ENCODE data around the gene BLVRB.
A peak's percentile ranks its signal among the peaks of the same experiment; 100 is the strongest.
"Not testable (repeated sequence)": the region's sequence is repeated elsewhere in the genome, so short reads cannot be mapped to it uniquely, and the experiment has no call there.

Gene BLVRB

DNA sequence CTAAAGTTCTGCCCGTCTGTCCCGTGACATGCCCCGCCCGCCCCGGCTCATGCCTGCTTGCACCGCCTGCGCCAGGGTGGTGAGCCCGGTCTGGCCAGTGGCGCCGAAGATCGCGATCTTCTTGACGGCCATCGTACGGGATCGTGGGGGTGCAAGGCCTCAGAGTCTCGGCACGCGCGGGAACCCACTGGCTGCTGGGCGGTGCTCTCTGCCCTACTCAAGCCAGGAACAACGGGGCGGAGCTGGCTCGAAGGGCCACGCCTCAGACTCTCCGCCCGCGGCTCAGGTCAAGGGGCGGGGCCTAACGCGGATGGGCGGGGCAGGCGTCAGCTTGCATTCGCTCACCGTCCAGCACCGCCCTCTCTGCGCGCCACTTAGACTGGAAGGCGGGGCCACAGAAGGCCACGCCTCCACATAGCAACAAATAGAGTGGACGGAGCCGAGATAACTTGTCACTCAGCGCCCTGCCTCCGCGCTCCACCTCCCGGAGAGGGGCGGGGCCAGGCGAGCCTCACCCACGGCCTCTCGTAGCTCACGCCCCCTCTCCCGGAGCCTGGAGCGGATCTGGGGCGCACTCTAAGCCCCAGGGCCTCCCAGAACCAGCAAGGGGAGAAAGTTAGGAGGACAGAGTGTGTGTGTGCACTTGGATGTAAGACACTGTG lies at the start of gene BLVRB:
Gene BLVRB, minus strand, starts transcription at position 189 of the 662 bp plus-strand sequence. Its CDS starts 57 bp downstream, at position 132.
- DNase-seq (ENCODE audit: low spot score), result peak; percentile 99

DNA sequence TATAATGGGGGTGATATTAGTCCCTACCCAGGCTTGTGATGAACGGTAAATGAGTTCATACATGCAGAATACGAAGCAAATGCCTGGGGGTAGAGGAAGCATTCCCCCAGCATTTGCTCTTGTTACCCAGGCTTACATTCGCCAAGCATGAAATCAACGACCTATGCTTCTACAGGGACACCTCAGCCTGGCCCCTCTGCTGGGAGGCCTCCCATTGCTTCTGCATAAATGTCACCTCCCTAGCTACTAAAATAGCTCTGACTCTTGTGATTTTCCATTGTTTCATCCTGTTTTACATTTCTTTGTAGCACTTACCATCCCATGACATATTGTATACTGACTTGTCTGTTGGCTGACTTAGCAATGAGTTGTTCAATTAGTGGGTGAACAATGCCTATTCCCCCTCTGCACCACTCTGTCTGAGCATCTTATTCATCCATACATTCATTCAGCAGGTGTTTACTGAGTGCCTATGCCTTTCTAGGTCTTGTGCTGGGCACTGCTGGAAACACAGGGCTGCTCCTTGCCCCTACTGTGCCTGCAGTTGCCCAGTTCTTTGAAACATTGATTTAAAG lies 48.3 kb upstream of the BLVRB start:
- DNase-seq (ENCODE audit: low spot score), result no peak

DNA sequence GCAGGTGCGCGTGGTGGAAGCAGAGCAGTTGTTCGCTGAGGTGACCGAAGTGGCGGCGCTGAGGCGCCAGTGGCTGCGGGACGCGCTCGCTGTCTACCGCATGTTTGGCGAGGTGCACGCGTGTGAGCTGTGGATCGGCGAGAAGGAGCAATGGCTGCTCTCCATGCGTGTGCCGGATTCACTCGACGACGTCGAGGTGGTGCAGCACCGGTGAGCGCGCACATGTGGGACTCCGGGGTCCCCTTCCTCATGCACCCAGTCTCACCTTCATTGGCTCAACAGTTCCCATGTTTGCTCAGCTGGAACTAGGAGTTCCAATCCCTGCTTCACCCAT lies 47.8 kb upstream of the BLVRB start:
- no peak for DNase-seq (ENCODE audit: low spot score)

DNA sequence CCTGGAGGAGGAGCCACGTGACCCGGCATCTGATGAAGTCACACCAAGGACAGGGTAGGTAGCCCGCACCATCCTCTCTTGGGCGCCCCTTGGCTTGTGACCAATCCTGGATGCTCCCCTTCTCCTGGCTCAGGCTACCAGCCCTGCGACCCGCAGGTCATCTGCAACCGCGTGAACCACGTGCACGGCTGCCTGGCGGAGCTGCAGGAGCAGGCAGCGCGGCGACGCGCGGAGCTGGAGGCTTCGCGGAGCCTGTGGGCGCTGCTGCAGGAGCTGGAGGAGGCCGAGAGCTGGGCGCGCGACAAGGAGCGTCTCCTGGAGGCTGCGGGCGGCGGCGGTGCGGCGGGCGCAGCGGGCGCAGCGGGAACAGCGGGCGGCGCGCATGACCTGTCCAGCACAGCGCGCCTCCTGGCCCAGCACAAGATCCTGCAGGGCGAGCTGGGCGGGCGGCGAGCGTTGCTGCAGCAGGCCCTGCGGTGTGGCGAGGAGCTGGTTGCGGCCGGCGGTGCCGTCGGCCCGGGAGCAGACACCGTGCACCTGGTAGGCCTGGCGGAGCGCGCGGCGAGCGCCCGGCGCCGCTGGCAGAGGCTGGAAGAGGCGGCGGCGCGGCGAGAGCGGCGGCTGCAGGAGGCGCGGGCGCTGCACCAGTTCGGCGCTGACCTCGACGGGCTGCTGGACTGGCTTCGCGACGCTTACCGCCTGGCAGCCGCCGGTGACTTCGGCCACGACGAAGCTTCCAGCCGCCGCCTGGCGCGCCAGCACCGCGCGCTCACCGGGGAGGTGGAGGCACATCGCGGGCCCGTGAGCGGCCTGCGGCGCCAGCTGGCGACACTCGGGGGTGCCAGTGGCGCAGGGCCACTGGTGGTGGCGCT lies 47.2 kb upstream of the BLVRB start:
- DNase-seq (ENCODE audit: low spot score), result no peak

DNA sequence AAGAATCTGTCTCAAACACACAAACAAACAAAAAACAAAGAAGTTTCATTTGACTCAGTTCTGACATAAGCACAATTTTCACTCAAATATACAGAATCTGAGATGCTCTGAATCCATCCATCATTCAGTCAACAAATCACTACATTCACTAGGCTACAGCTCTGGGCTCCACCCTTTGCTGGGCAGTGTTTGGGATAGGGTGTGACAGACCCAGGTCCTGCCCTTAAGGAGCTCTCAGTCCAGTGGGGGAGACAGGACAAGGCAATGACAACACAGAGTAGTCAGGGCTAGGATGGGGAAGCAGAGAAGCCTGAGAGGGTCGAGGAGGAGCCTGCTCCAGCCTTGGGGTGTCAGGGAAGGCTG lies 46.5 kb upstream of the BLVRB start:
- no peak for DNase-seq (ENCODE audit: low spot score)

DNA sequence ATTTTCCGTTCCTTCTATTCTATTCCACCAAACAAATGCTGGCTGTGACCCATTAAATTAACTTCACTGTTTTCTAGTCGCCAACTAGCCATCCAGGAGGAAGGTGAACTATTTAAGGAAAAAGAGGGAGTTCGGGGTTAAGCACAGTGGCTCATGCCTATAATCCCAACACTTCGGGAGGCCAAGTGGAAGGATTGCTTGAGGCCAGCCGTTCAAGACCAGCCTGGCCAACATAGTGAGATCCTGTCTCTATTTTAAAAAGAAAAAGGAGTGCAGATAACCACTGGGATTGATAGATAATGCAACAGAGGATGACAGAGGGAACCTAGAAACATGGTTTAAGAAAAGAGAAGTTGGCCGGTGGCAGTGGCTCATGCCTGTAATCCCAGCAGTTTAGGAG lies 45.9 kb upstream of the BLVRB start:
- DNase-seq (ENCODE audit: low spot score), result no peak

DNA sequence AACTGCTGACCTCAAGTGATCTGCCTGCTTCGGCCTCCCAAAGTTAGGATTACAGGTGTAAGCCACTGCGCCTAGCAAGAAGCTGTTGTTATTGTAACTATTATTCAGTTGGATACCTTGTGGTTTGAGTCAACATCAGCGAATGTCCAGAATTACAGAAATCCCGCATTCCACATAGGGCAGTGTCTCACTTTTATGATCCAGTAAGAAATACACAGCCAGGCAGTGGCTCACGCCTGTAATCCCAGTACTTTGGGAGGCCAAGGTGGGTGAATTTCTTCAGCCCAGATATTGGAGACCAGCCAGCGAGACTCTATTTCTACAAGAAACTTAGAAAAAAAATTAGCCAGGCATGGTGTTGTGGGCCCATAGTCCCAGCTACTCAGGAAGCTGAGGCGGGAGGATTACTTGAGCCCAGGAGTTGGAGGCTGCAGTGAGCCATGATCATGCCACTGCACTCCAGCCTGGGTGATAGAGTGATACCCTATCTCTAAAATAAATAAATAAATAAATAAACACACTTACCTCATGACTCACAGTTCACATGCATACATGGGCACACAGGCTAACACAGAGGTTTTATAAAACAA lies 45.1 kb upstream of the BLVRB start:
- no peak for DNase-seq (ENCODE audit: low spot score)

DNA sequence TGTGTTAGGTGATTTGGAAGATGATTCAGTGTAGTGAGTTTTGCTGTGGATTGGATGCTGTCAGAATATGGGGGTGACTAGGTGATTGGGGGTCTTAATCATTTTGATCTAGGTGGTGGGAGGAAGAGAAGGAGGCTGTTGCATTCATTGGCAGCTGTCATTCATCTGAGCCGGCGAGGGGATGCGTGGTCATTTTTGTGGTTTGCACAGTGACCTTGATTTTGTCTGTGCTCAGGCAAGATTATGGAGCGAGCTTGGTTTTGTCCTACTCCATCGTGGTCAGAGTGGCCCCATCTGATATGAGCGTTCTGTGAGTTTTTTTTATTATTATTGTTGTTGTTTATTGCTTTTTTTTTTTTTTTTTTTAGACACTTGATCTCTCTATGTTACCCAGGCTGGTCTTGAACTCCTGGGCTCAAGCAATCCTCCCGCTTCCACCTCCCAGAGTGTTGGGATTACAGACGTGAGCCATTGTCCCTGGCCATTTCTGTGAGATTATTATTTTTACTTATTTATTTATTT lies 43.3 kb upstream of the BLVRB start:
- DNase-seq (ENCODE audit: low spot score), result no peak

DNA sequence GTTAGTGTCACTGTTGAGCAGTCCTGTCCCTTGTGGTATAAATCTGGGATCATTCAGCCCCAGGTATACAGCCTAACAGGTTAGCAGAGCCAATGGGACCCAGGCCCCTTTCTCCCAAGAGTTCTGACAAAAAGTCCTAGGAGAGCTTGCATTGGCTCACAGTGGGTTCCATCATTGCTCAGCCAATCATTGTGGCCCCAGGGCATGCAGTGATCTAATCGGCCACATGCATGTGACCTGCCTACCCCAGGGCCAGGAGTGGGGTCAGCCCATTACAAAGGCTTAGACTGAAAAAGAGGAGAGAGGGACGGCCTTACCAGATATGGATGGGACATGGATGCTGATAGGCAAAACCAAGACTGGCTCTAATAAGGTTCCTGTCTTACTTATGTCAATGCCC lies 42.3 kb upstream of the BLVRB start:
- no peak for DNase-seq (ENCODE audit: low spot score)

DNA sequence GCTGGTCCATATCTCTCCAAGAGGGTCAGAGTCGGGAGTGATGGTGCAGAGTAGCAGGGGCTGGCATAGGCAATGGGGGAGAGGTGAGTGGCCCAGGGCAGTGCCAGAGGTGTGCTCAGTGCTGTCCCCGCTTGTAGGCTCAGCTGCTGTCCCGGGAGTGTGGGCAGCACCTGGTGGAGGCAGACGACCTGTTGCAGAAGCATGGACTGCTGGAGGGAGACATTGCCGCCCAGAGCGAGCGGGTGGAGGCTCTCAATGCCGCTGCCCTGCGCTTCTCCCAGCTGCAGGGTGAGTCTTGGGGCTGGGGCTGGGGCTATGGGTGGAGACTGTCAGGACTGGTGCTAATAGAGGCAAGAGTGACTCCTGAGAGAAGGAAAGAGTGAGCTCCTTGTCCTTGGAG lies 40.6 kb upstream of the BLVRB start:
- DNase-seq (ENCODE audit: low spot score), result no peak

DNA sequence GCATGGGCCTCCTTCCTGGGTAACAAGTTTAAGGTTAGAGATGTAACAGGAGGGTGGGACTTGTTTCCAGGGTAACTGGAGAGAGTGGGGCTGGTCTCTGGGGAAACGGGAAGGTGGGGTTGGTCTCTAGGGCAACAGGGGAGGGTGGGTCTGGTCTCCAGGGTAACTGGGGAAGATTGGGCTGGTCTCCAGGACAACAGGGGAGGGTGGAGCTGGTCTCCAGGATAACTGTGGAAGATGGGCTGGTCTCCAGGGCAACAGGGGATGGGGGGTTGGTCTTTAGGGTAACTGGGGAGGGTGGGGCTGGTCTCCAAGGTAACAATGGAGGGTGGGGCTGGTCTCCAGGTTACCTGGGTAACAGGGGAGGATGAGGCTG lies 37.8 kb upstream of the BLVRB start:
- no peak for DNase-seq (ENCODE audit: low spot score)

DNA sequence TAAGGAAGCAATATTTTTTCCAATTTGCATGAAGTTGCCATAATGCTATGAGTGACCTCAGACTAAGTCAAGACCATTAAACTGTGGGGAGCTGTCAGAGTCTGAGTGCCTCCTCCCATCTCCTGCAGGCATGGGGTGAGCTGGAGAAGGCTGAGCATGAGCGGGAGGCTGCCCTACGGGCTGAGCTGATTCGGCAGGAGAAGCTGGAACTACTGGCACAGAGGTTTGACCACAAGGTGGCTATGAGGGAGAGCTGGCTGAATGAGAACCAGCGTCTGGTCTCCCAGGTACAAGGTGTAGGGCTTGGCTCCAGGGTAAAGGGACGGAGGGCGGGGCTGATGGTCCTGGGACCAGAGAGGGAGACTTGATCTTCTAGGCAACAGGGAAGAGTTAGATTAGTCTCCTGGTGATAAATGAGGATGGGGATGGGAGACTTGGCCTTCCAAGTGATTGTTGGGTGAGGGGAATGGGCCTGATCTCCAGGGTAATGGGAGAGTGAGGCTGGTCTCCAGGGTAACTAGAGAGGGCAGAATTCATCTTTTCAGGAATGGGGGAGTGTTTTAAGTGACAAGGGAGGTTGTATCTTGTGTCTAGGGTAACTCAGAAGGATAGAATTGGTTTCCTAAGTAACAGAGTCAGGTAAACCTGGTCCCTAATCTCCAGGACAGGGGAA lies 37.2 kb upstream of the BLVRB start:
- DNase-seq (ENCODE audit: low spot score), result no peak

DNA sequence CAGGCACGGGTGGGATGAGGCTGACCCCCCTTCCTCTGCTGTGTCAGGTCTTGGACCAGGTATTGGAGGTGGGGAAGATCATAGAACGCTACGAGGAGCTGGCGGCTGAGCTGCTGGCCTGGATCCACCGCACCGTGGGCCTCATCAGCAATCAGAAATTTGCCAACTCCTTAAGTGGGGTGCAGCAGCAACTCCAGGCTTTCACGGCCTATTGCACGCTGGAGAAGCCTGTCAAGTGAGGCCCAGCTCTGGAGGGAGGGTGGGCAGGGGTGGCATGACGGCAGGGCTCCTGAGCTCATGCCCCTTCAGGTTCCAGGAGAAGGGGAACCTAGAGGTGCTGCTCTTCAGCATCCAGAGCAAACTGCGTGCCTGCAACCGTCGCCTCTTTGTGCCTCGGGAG lies 36.5 kb upstream of the BLVRB start:
- DNase-seq (ENCODE audit: low spot score), result no peak

DNA sequence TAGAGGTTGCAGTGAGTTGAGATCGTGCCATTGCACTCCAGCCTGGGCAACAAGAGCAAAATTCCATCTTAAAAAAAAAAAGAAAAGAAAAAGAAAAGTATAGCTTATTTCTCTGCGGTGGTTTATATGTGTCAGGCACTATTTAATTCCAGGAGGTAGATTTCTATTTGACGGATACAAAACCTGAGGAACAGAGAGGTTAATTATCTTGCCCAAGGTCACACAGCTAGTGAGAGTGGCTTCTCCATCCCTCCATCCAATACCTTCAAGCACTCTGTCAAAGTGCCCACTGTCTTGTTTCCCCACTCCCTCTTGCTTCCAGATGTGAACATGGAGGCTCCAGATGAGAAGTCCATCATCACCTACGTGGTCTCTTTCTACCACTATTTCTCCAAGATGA lies 36.1 kb upstream of the BLVRB start:
- no peak for DNase-seq (ENCODE audit: low spot score)

DNA sequence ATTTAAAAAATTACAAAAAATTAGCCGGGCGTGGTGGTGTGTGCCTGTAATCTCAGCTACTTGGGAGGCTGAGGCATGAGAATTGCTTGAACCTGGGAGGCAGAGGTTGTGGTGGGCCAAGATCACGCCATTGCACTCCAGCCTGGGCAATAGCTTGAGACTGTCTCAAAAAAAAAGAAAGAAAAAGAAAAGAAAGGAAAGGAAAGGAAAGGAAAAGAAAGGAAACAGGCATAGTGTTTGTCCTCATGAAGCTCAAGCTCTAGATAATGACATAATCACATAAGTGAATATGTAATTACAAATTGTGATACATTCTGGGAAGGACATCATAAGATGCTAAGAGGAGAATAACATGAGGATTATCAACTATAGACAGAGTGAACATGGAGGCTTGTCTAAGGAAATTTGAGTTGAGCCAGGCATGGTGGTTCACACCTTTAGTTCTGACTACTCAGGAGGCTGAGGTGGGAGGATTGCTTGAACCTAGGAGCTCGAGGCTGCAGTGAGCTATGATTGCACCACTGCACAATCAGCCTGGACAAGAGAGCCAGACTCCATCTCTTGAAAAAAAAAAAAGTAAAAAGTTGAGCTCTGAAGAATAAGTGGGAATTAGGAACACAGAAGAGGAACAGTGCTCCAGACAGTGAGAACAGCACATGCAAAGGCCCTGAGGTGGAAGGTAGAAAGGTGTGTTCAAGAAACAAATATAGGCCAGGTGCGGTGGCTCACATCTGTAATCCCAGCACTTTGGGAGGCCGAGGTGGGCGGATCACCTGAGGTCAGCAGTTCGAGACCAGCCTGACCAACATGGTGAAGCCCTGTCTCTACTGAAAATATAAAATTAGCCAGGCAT lies 35.4 kb upstream of the BLVRB start:
- not testable (repeated sequence) for DNase-seq (ENCODE audit: low spot score)

DNA sequence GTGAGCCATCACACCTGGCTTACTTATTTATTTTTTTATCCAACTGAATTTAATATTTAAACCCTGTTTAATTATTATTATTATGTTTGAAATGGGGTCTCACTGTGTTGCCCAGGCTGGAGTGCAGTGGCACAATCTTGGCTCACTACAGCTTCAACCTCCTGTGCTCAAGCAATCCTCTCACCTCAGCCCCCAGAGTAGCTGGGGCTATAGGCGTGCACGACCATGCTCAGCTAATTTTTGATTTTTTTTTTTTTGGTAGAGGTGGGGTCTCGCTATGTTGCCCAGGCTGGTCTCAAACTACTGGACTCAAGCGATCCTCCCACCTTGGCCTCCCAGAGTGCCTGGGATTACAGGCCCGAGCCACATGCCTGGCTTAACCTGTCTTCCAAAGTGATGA lies 33.8 kb upstream of the BLVRB start:
- DNase-seq (ENCODE audit: low spot score), result no peak

DNA sequence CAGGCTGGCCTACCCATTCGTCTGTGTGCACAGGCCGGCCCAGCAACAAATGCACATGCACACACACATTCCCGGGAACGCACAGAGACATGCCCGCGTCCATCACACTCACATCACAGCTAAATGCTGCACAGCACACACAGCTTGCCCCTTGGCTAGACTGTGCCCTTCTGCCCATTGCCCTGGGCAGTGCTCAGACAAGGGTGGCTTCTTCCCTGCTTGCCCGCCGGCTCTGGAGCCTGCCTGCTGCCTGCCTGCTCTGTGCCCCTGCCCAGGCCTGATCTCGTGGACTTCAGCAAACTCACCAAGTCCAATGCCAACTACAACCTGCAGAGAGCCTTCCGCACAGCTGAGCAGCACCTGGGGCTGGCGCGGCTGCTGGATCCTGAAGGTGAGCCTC lies 31.7 kb upstream of the BLVRB start:
- DNase-seq (ENCODE audit: low spot score), result no peak

DNA sequence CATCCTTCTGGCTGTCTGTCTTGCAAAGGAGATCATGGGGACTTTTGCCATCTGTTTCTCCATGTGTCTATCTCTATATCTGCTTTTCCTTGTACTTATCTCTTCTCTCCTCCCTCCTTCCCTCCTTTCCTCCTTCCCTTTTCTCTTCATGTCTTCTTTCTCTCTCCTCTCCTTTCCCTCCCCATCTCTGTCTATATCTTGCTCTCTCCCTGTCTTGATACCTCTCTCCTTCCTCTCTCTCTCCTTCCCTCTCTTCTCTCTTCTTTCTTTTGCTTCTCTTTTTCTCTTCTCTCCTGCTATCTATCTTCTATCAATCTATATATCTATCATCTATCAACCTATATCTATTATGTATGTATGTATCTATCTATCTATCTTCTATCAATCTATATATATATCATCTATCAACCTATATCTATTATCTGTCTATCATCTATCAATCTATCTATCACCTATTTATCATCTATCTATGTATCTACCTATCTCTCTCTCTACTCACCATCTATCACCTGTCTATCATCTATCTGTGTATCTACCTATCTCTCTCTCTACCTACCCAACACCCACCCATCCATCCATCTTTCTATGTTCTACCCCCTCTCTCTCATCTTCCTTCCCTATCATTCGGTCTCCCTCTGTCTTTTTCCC lies 28.8 kb upstream of the BLVRB start:
- no peak for DNase-seq (ENCODE audit: low spot score)

DNA sequence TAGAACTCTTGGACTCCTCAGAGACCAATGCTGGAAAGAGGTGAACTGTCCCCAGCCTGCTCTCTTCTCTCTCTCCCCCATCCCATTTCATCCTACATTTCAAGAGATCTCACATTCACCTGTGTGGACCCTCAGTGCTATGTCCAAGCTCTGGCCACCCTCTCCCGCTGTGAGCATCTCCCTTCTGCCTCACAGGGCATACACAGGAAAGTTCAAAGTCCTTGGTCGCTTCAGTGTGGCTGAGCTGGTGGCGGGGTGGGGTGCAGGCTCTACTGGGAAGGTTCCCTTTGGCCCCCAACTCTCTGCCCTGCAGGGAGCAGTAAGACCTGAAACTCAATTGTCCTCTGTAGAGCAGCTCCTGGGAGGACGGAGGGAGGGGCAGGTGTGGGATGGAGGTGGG lies 28.2 kb upstream of the BLVRB start:
- no peak for DNase-seq (ENCODE audit: low spot score)

DNA sequence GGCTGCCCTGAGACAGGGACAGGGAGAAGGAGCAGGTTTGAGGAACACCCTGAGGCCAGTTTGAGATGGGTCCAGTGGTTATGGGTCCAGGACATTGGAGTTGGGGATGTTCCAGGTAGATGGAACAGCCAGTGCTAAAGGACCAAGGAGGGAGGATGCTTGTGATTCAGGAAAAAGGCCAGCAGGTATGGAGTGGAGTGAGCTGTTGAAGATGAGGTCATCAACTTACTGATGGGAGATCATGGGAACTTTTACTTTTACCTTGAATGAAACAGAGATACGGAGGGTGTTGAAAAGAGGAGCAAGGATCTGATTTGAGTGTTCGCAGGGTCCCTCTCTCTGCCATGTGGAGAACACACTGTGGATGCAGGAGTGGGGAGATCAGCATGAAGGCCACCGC lies 26.7 kb upstream of the BLVRB start:
- DNase-seq (ENCODE audit: low spot score), result no peak

DNA sequence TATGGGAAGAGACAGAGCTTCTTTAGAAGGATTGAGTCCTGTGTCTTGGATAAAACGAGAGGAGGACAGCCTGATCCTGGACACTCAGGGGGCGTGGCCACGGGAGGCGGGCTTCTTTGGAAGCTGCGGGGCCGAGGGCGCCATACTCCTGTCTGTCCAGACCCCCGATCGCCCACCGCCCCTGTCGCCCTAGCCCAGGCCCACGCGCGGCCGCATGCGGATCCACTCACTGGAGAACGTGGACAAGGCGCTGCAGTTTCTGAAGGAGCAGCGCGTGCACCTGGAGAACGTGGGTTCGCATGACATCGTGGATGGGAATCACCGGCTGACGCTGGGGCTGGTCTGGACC lies 24.3 kb upstream of the BLVRB start:
- no peak for DNase-seq (ENCODE audit: low spot score)

All from LoVo (cell line).